ENCODE results near the gene TASOR.
"Not testable (repeated sequence)": the region's sequence is repeated elsewhere in the genome, so short reads cannot be mapped to it uniquely, and the experiment has no call there.

- TF ChIP-seq MAX (IDR thresholded peaks at IDR 0.05; ENCODE audit: low read depth, low read length); POLR2A (IDR thresholded peaks at IDR 0.05; ENCODE audit: extremely low read depth, insufficient read length): not testable (repeated sequence)
These were observed 35.7 kb upstream of the TASOR start for GRCh38 chr3:56718809-56719208.

Data from NB4 (cell line).